ENCODE results near the gene HUNK. TPM values are rescaled to one million over a fixed set of nuclear protein-coding genes. Genes with fewer than 3 reads are reported as not detected.

Gene HUNK
- total and polyA plus RNA-seq, 2 of the 8 experiments (the other 6 are each of a cell fraction or from before 2014, with no cell fraction given): 1.9 to 10.2 TPM

- Histone ChIP-seq H2BK12ac (ENCODE audit: low read depth, low read length) (0 out of 2 replicates have a peak overlapping the region, but pooled peaks have one; percentile 5), H4K91ac (replicated peaks; ENCODE audit: insufficient read length, low read length) (no peak overlapping the region), H3K4me2 (ENCODE audit: insufficient read depth in 1 of 2, low read depth in 2 of 2, low read length in 2 of 2) (no peak overlapping the region), H2AFZ (ENCODE audit: low read length) (no peak overlapping the region), H3K4me1 (replicated peaks in 1 of 4; ENCODE audit: control insufficient read depth in 3 of 4, insufficient read depth in 4 of 4, low read length in 3 of 4) (peaks cover 0 to 11% (median 4%) of the 10 kb centered on the region in 4 experiments; a peak in 5 of 7 replicates), H3K79me2 (ENCODE audit: control insufficient read depth in 1 of 2, insufficient read depth in 2 of 2, low read length in 2 of 2) (no peaks in the 10 kb centered on the region), H2BK5ac (ENCODE audit: low read depth, low read length) (no peak overlapping the region), H3K9me3 (ENCODE audit: insufficient read depth in 2 of 2, low read depth in 1 of 2, low read length in 1 of 2) (no peaks in the 10 kb centered on the region), H4K8ac (ENCODE audit: extremely low read depth, insufficient read depth, low read length) (no peak overlapping the region), H3K4me3 (ENCODE audit: extremely low read depth in 1 of 4, insufficient read depth in 2 of 4, low read depth in 3 of 4, low read length in 4 of 4) (no peak overlapping the region), H3K36me3 (ENCODE audit: control insufficient read depth in 2 of 4, insufficient read depth in 4 of 4, low read length in 3 of 4) (no peaks in the 10 kb centered on the region; a peak in 1 of 8 replicates), H3K27me3 (replicated peaks in 1 of 4; ENCODE audit: control insufficient read depth in 3 of 4, extremely low read depth in 1 of 4, insufficient read depth in 3 of 4, low read length in 3 of 4) (no peaks in the 10 kb centered on the region), H3K79me1 (ENCODE audit: low read depth, low read length) (peaks cover 5% of the 10 kb centered on the region; the same call in 1 of the 2 replicates), H2BK120ac (replicated peaks; ENCODE audit: low read depth, low read length) (no peak overlapping the region), H3K27ac (ENCODE audit: low read depth, low read length) (no peak overlapping the region), H3K18ac (ENCODE audit: extremely low read depth, low read length) (no peak overlapping the region), H3K23me2 (ENCODE audit: low read depth, low read length) (no peaks in the 10 kb centered on the region), H3K4ac (replicated peaks; ENCODE audit: insufficient read length, low read depth, low read length) (no peak overlapping the region), H3K56ac (replicated peaks; ENCODE audit: insufficient read length, low read depth, low read length) (no peak overlapping the region), H2AK5ac (ENCODE audit: low read depth, low read length) (no peak overlapping the region), H2BK20ac (ENCODE audit: low read length) (no peak overlapping the region), H4K5ac (ENCODE audit: insufficient read length, low read depth, low read length) (no peak overlapping the region), H2BK15ac (ENCODE audit: low read length) (no peak overlapping the region), H3K23ac (ENCODE audit: insufficient read length) (no peak overlapping the region), H4K20me1 (replicated peaks in 1 of 2; ENCODE audit: control insufficient read depth in 1 of 2, insufficient read depth in 2 of 2, low read length in 2 of 2) (peaks cover 0 to 2% of the 10 kb centered on the region in 2 experiments), H3K14ac (ENCODE audit: insufficient read length) (no peak overlapping the region), H3K9ac (replicated peaks in 1 of 4; ENCODE audit: extremely low read depth in 1 of 4, low read depth in 3 of 4, low read length in 3 of 4) (no peak overlapping the region)
- ChIA-PET CTCF (ENCODE audit: partially characterized antibody) (interaction anchor here (0.8 to 2.3 kb wide), 5 partner anchors 15 to 161 kb away, joined by 3 to 6 read pairs (median 4); no protein-coding TSS in a partner anchor), POLR2A (ENCODE audit: partially characterized antibody) (no interaction called here)
- no peak for FAIRE-seq
- TF ChIP-seq GTF2F1 (IDR thresholded peaks at IDR 0.05; ENCODE audit: borderline replicate concordance, low read depth, low read length) (no peak), SUZ12 (IDR thresholded peaks at IDR 0.05; ENCODE audit: low read length) (no peak), KDM4A (IDR thresholded peaks at IDR 0.05; ENCODE audit: low read depth, low read length, severe bottlenecking) (no peak), RNF2 (IDR thresholded peaks at IDR 0.05; ENCODE audit: borderline replicate concordance, low read depth, low read length, missing control alignments, poor library complexity, severe bottlenecking) (no peak), SAP30 (IDR thresholded peaks at IDR 0.05; ENCODE audit: insufficient read depth, insufficient replicate concordance, low read length) (no peak), SP4 (IDR thresholded peaks at IDR 0.05; ENCODE audit: low read length) (no peak), CBX8 (IDR thresholded peaks at IDR 0.05; ENCODE audit: borderline replicate concordance, low read depth, low read length) (no peak), KDM5A (IDR thresholded peaks at IDR 0.05; ENCODE audit: low read length) (no peak), HDAC6 (IDR thresholded peaks at IDR 0.05; ENCODE audit: low read depth, low read length) (no peak), CEBPB (IDR thresholded peaks at IDR 0.05; ENCODE audit: low read depth, low read length) (no peak), NRF1 (IDR thresholded peaks at IDR 0.05; ENCODE audit: low read depth, low read length) (no peak)
- TF ChIP-seq, protein P1, sequence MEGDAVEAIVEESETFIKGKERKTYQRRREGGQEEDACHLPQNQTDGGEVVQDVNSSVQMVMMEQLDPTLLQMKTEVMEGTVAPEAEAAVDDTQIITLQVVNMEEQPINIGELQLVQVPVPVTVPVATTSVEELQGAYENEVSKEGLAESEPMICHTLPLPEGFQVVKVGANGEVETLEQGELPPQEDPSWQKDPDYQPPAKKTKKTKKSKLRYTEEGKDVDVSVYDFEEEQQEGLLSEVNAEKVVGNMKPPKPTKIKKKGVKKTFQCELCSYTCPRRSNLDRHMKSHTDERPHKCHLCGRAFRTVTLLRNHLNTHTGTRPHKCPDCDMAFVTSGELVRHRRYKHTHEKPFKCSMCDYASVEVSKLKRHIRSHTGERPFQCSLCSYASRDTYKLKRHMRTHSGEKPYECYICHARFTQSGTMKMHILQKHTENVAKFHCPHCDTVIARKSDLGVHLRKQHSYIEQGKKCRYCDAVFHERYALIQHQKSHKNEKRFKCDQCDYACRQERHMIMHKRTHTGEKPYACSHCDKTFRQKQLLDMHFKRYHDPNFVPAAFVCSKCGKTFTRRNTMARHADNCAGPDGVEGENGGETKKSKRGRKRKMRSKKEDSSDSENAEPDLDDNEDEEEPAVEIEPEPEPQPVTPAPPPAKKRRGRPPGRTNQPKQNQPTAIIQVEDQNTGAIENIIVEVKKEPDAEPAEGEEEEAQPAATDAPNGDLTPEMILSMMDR (IDR thresholded peaks at IDR 0.05; ENCODE audit: control extremely low read depth in 1 of 3, insufficient read depth in 1 of 3, low read depth in 1 of 3, low read length in 3 of 3): no peak
- 78% methylated on average over 1 of the region's 1 CpG; no CpG with 5 or more reads in 1 of the 2 experiments for WGBS, 2 experiments (ENCODE audit: extremely low coverage in 1 of 2, insufficient coverage in 1 of 2, insufficient read length in 1 of 2, insufficient replicate concordance in 2 of 2, low coverage in 1 of 2, low lambda C conversion rate in 2 of 2, missing lambda C conversion rate in 1 of 2)
- no peak for DNase-seq (ENCODE audit: low read depth in 1 of 2, low spot score in 2 of 2)
Observed at GRCh38 chr21:31932470-31932764, 59.6 kb downstream of the HUNK start.
